Progenitor cell of endocrine pancreas (in vitro differentiated cells): ENCODE results near the gene PPT2. TPM values are rescaled to one million over a fixed set of nuclear protein-coding genes. Genes with fewer than 3 reads are reported as not detected.
"Not testable (repeated sequence)": the region's sequence is repeated elsewhere in the genome, so short reads cannot be mapped to it uniquely, and the experiment has no call there.

Experiments
- DNase-seq: peaks from one replicate; pipeline ENCODE4 v3.0.0; 2021; ENCODE audit warnings: low spot score; ENCODE audit not compliant: unreplicated experiment
- H3K27ac Mint-ChIP-seq: 2 replicates; pipeline ENCODE4 v1.8.0; 2021; ENCODE audit warnings: mild to moderate bottlenecking, moderate library complexity, mixed read lengths
- H3K27me3 Mint-ChIP-seq: 2 replicates; pipeline ENCODE4 v1.8.0; 2021; ENCODE audit warnings: mixed read lengths
- H3K36me3 Mint-ChIP-seq: 2 replicates; pipeline ENCODE4 v1.8.0; 2022; ENCODE audit warnings: mixed read lengths; ENCODE audit not compliant: insufficient read depth
- H3K4me1 Mint-ChIP-seq: 2 replicates; pipeline ENCODE4 v1.8.0; 2021; ENCODE audit warnings: low read depth, mixed read lengths
- H3K4me3 Mint-ChIP-seq: 2 replicates; pipeline ENCODE4 v1.8.0; 2021; ENCODE audit warnings: low read depth, mild to moderate bottlenecking, moderate library complexity, mixed read lengths
- H3K9me3 Mint-ChIP-seq: 2 replicates; pipeline ENCODE4 v1.8.0; 2021; ENCODE audit warnings: low read depth, mixed read lengths
- microRNA-seq: library from miRNA; unstranded; fragments of <30 nt; microRNA quantifications from one replicate; pipeline ENCODE4 v1.1.0, GENCODE V29; 2020; ENCODE audit warnings: borderline number of aligned reads; ENCODE audit not compliant: unreplicated experiment
- total RNA-seq: library from RNA; stranded (reverse); gene quantifications from 2 replicates; pipeline ENCODE4 v1.2.1, GENCODE V29; 2021
- TF ChIP-seq, protein P1 (sequence below): fragments of 200-600 bp; sonication (generic); IDR thresholded peaks from one replicate; pipeline ENCODE4 v1.5.0; 2021; ENCODE audit warnings: antibody characterized with exemption, mild to moderate bottlenecking; ENCODE audit not compliant: unreplicated experiment

Gene PPT2
- total RNA-seq, 1 donor from 2014 or later: 80.8 TPM

DNA sequence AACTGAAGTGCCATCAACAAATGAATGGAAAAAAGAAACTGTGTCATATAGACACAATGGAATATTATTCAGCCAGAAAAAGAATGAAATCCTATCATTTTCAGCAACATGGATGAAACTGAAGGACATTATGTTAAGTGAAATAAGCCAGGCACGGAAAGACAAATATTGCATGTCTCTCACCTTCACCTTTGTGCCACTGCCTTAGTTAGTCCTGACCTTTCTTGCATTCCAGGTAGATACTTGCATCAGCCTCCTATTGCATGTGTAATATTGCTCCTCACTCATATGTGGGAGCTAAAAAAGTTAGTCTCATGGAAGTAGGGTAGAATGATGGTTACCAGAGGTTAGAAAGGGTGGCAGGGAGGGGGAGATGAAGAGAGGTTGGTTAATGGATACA, 55.1 kb downstream of the PPT2 start:
- H3K4me3 Mint-ChIP-seq: no peak overlapping the region
- peaks cover 7% of the 10 kb centered on the region for H3K9me3 Mint-ChIP-seq
- no peak for DNase-seq
- TF ChIP-seq, protein P1, sequence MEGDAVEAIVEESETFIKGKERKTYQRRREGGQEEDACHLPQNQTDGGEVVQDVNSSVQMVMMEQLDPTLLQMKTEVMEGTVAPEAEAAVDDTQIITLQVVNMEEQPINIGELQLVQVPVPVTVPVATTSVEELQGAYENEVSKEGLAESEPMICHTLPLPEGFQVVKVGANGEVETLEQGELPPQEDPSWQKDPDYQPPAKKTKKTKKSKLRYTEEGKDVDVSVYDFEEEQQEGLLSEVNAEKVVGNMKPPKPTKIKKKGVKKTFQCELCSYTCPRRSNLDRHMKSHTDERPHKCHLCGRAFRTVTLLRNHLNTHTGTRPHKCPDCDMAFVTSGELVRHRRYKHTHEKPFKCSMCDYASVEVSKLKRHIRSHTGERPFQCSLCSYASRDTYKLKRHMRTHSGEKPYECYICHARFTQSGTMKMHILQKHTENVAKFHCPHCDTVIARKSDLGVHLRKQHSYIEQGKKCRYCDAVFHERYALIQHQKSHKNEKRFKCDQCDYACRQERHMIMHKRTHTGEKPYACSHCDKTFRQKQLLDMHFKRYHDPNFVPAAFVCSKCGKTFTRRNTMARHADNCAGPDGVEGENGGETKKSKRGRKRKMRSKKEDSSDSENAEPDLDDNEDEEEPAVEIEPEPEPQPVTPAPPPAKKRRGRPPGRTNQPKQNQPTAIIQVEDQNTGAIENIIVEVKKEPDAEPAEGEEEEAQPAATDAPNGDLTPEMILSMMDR: no peak
- no peak overlapping the region for H3K27ac Mint-ChIP-seq
- H3K4me1 Mint-ChIP-seq: no peaks in the 10 kb centered on the region
- H3K27me3 Mint-ChIP-seq: peaks cover 11% of the 10 kb centered on the region
- no peaks in the 10 kb centered on the region for H3K36me3 Mint-ChIP-seq

DNA sequence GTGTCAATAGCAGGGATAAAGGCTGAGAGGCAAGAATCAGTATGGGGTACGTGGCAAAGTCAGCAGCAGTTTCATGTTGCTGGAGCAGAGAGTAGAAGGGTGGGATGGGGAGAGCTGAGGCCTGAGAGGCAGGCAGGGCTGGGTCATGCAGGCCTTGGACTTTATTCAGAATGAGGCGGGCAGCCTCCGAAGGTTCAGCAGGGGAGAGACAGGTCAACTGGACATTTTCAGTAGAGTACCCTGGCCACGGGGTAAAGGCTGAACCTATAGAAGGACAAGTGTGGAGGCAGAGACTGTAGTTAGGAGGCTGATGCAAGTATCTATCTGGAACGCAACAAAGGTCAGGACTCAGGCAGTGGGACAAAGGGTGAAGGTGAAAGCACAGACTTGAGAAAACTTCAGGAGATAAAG, 56.3 kb downstream of the PPT2 start:
- H3K27me3 Mint-ChIP-seq: peaks cover 8% of the 10 kb centered on the region
- TF ChIP-seq, protein P1: no peak
- H3K4me3 Mint-ChIP-seq: no peak overlapping the region
- H3K36me3 Mint-ChIP-seq: no peaks in the 10 kb centered on the region
- no peak for DNase-seq
- peaks cover 7% of the 10 kb centered on the region for H3K9me3 Mint-ChIP-seq
- H3K27ac Mint-ChIP-seq: peak overlapping the region; percentile 15
- H3K4me1 Mint-ChIP-seq: no peaks in the 10 kb centered on the region

DNA sequence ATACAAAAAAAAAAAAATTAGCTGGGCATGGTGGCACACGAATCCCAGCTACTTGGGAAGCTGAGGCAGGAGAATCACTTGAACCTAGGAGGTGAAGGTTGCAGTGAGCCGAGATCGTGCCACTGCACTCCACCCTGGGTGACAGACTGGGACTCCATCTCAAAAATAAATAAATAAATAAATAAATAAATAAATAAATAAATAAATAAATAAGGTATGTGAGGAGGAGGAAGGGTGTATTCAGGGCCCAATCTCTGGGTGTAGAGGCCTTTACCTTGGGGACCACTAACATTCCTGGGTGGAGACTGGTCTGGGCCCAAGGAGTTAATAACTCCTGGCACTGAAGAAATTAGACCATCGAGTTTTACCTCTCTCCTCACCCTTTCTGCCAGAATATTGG, 57.5 kb downstream of the PPT2 start:
- not testable (repeated sequence) for DNase-seq, H3K9me3 Mint-ChIP-seq, H3K4me3 Mint-ChIP-seq, H3K36me3 Mint-ChIP-seq, H3K27ac Mint-ChIP-seq, H3K4me1 Mint-ChIP-seq
- H3K27me3 Mint-ChIP-seq: peaks cover 13% of the 10 kb centered on the region

DNA sequence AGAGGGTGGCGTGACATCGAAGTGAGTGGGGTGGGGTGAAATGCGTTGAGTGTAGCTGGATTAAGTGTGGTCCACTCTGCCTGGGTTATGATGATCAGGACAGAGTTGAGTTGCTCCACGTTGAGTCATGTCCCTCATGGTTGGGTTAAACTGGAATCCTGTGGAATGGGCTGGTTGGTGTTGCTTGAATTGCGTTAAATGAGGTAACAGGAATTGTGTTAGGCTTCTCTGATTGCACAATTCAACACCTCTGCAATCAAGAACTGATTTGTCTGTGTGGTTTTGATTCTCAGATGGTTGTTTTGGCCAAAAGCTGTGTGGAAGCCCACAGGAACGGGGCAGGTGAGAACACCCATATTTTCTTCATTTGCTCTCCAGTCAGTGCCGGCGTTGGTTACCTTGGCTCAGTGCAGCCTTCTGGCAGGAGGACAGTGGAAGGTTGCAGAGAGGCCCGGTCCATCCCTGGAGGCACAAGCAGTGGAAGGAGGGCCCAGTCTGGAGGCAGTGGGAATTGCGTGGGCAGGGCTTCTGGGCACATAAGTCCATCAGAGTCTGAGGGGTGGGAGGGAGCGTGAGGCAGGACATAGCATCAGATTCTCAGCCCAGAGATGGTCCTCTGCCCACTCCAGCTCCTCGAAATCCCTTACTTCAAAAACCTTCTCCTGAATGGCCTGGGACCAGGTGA, 58.3 kb downstream of the PPT2 start:
- TF ChIP-seq, protein P1: no peak
- Mint-ChIP-seq H3K36me3 (no peaks in the 10 kb centered on the region), H3K4me3 (no peak overlapping the region), H3K4me1 (no peaks in the 10 kb centered on the region), H3K27me3 (peaks cover 13% of the 10 kb centered on the region), H3K27ac (no peak overlapping the region), H3K9me3 (no peaks in the 10 kb centered on the region)
- no peak for DNase-seq

Small RNA genes lying within 50 kb of the gene (microRNA-seq; reads per million reads assigned to microRNA genes)
- gene MIR6721 (10.7 reads per million, percentile 19 among the genes with 10 or more reads in this experiment), gene MIR6833 (not detected)

Other genes starting within 250 kb of the PPT2 start
- 0.47 and 0.65 TPM in 2 replicates for gene C2, start 226.4 kb upstream of the PPT2 start, total RNA-seq
- gene CFB, start 208.0 kb upstream of the PPT2 start, total RNA-seq: 3.9 and 4.7 TPM in 2 replicates
- 67.2 and 71.8 TPM in 2 replicates for gene NELFE, start 195.2 kb upstream of the PPT2 start, total RNA-seq
- gene SKIC2, start 195.0 kb upstream of the PPT2 start, total RNA-seq: 97.9 and 103 TPM in 2 replicates
- 26.3 and 29.4 TPM in 2 replicates for gene DXO, start 182.0 kb upstream of the PPT2 start, total RNA-seq
- 13.1 and 14.1 TPM in 2 replicates for gene C4A, start 172.1 kb upstream of the PPT2 start, total RNA-seq
- gene C4B, start 139.3 kb upstream of the PPT2 start, total RNA-seq: 6.6 and 8.4 TPM in 2 replicates
- gene CYP21A2, start 115.7 kb upstream of the PPT2 start, total RNA-seq: 0.38 and 0.67 TPM in 2 replicates
- 10.3 and 14.6 TPM in 2 replicates for gene TNXB, start 44.8 kb upstream of the PPT2 start, total RNA-seq
- gene ATF6B, start 25.9 kb upstream of the PPT2 start, total RNA-seq: 89.4 and 95.0 TPM in 2 replicates
- 8.4 and 8.7 TPM in 2 replicates for gene FKBPL, start 23.9 kb upstream of the PPT2 start, total RNA-seq
- gene PRRT1, start 2.2 kb upstream of the PPT2 start, total RNA-seq: 2.9 and 3.3 TPM in 2 replicates
- gene EGFL8, start 10.5 kb downstream of the PPT2 start, total RNA-seq: 68.3 and 83.1 TPM in 2 replicates
- gene AGPAT1, start 21.9 kb downstream of the PPT2 start, total RNA-seq: 94.1 and 102 TPM in 2 replicates
- gene RNF5, start 24.3 kb downstream of the PPT2 start, total RNA-seq: 91.2 and 92.2 TPM in 2 replicates
- 28.5 and 29.9 TPM in 2 replicates for gene AGER, start 30.1 kb downstream of the PPT2 start, total RNA-seq
- 260 and 261 TPM in 2 replicates for gene PBX2, start 36.1 kb downstream of the PPT2 start, total RNA-seq
- 6.1 and 6.5 TPM in 2 replicates for gene GPSM3, start 38.5 kb downstream of the PPT2 start, total RNA-seq
- gene NOTCH4, start 69.9 kb downstream of the PPT2 start, total RNA-seq: 4.3 and 4.7 TPM in 2 replicates
- not detected in 2 replicates for gene TSBP1, start 217.8 kb downstream of the PPT2 start, total RNA-seq